Osteocyte (in vitro differentiated cells): Measurements from ENCODE around the gene TRAF3. TPM values are rescaled to one million over a fixed set of nuclear protein-coding genes. Genes with fewer than 3 reads are reported as not detected.

Source experiments
- DNase-seq: peaks from one replicate; pipeline ENCODE4 v3.0.0; 2021; ENCODE audit warnings: mixed read lengths; ENCODE audit not compliant: unreplicated experiment; ENCODE audit errors: extremely low spot score
- H3K27ac Mint-ChIP-seq: one replicate; pipeline ENCODE4 v1.8.0; 2021; ENCODE audit warnings: mild to moderate bottlenecking, mixed read lengths; ENCODE audit not compliant: unreplicated experiment
- H3K27me3 Mint-ChIP-seq: one replicate; pipeline ENCODE4 v1.8.0; 2021; ENCODE audit warnings: mixed read lengths; ENCODE audit not compliant: unreplicated experiment
- H3K36me3 Mint-ChIP-seq: one replicate; pipeline ENCODE4 v1.8.0; 2021; ENCODE audit warnings: mixed read lengths; ENCODE audit not compliant: unreplicated experiment
- H3K4me1 Mint-ChIP-seq: one replicate; pipeline ENCODE4 v1.8.0; 2021; ENCODE audit warnings: mixed read lengths; ENCODE audit not compliant: unreplicated experiment
- H3K4me3 Mint-ChIP-seq: one replicate; pipeline ENCODE4 v1.8.0; 2021; ENCODE audit warnings: mild to moderate bottlenecking, moderate library complexity, mixed read lengths; ENCODE audit not compliant: unreplicated experiment
- H3K9me3 Mint-ChIP-seq: one replicate; pipeline ENCODE4 v1.8.0; 2021; ENCODE audit warnings: mixed read lengths; ENCODE audit not compliant: unreplicated experiment
- CTCF ChIP-seq: fragments of 200-600 bp; sonication (generic); IDR thresholded peaks from 2 replicates; pipeline ENCODE4 v1.5.0; 2021; ENCODE audit warnings: antibody characterized with exemption, mild to moderate bottlenecking, moderate library complexity
- total RNA-seq: library from RNA; stranded (reverse); gene quantifications from 2 replicates; pipeline ENCODE4 v1.2.1, GENCODE V29; 2021

Gene TRAF3
- total RNA-seq, 1 donor from 2014 or later = 15.9 TPM

GRCh38 chr14:102927346-102927877, 150.2 kb downstream of the TRAF3 start:
- TF ChIP-seq CTCF = no peak
- Mint-ChIP-seq H3K9me3 (no peaks in the 10 kb centered on the region), H3K27me3 (no peaks in the 10 kb centered on the region), H3K4me3 (no peak overlapping the region), H3K27ac (no peak overlapping the region), H3K4me1 (peaks cover 2% of the 10 kb centered on the region), H3K36me3 (peaks cover under 1% of the 10 kb centered on the region)
- DNase-seq = no peak

- H3K9me3 Mint-ChIP-seq = no peaks in the 10 kb centered on the region
- H3K4me1 Mint-ChIP-seq = peaks cover 2% of the 10 kb centered on the region
- H3K27ac Mint-ChIP-seq = no peak overlapping the region
- no peak overlapping the region for H3K4me3 Mint-ChIP-seq
- no peak for DNase-seq
- peaks cover 2% of the 10 kb centered on the region for H3K36me3 Mint-ChIP-seq
- H3K27me3 Mint-ChIP-seq = no peaks in the 10 kb centered on the region
- no peak for TF ChIP-seq CTCF
Measured at GRCh38 chr14:102927878-102928411, 150.7 kb downstream of the TRAF3 start.

- no peaks in the 10 kb centered on the region for H3K27me3 Mint-ChIP-seq
- peaks cover 2% of the 10 kb centered on the region for H3K4me1 Mint-ChIP-seq
Measured at GRCh38 chr14:102928412-102929240, 151.4 kb downstream of the TRAF3 start.

GRCh38 chr14:102929241-102930137, 152.2 kb downstream of the TRAF3 start:
- Mint-ChIP-seq H3K36me3 (peaks cover 6% of the 10 kb centered on the region), H3K27ac (no peak overlapping the region)
- TF ChIP-seq CTCF = no peak

More at GRCh38 chr14:102928412-102929240, 151.4 kb downstream of the TRAF3 start:
- Mint-ChIP-seq H3K36me3 (peaks cover 6% of the 10 kb centered on the region), H3K4me3 (peak overlapping the region; percentile 57), H3K9me3 (no peaks in the 10 kb centered on the region), H3K27ac (no peak overlapping the region)
- TF ChIP-seq CTCF = no peak
- DNase-seq = no peak

More at GRCh38 chr14:102929241-102930137, 152.2 kb downstream of the TRAF3 start:
- DNase-seq = no peak
- H3K27me3 Mint-ChIP-seq = no peaks in the 10 kb centered on the region
- peaks cover 2% of the 10 kb centered on the region for H3K4me1 Mint-ChIP-seq
- peak overlapping the region; percentile 6 for H3K4me3 Mint-ChIP-seq
- H3K9me3 Mint-ChIP-seq = no peaks in the 10 kb centered on the region
